ENCODE measurements around the gene OR4P4. TPM values are rescaled to one million over a fixed set of nuclear protein-coding genes. Genes with fewer than 3 reads are reported as not detected.

The OR4P4 gene
- not detected for total RNA-seq

DNA sequence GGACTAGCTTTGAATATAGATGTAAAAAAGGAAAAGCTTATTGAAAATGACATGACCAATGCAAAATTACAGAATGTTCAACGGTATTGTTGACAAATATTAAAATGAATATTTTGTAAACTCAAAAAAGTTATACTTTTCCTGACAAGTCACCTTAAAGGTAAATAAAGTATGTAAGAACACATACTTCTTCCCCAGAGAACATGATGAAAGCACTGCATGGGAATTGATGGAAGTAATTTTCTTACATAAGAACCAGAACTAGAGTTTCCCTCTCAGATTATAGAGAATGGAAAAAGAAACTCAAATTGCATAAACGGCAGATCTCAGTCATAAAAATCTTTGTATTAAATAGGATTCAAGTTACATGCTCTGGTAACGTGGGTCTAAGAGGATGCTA lies at the start of gene OR4P4:
Gene OR4P4 (plus strand): TSS at position 301 of the 400 bp plus-strand sequence.
- CTCF ChIA-PET, result no interaction called here
- POLR2A ChIA-PET, result no interaction called here

DNA sequence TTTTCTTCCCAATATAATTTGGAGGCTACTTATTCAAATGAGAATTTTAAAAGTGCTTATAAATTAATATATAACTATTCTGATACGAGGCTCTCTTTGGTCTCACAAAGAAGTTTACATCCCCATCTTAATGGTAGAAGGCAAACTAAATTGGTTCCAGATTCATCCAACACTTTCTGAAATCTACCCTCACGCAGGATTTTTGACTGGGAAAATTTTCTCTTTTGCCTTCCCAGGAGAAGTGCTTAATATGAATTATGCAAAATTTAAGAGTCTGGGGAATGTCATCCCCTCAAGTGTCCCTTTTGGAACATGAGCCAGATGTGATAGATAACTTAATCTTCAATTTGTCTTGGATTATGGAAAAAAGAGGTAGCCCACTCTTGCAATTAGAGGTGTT lies 27.4 kb upstream of the OR4P4 start, which contains the start of gene OR4C11:
Gene OR4C11 (minus strand): TSS at position 101 of the 400 bp plus-strand sequence. CDS start 3,272 bp downstream, outside the sequence.
- ChIA-PET POLR2A (no interaction called here), CTCF (no interaction called here)

DNA sequence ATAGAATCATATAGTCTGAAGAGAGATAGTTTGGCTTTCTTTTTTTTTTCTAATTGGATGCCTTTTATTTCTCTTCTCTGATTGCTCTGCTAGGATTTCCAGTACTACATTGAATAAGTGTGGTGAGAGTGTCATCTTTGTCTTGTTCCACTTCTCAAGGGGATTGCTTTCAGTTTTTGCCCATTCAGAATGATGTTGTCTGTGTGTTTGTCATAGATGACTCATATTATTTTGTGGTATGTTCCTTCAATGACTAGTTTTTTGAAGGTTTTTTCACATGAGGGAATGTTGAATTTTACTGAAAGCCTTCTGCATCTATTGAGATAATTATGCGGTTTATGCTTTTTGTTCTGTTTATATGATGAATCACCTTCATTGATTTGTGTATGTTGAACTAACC lies 10.4 kb upstream of the OR4P4 start:
- CTCF ChIA-PET, result no interaction called here
- POLR2A ChIA-PET, result no interaction called here

DNA sequence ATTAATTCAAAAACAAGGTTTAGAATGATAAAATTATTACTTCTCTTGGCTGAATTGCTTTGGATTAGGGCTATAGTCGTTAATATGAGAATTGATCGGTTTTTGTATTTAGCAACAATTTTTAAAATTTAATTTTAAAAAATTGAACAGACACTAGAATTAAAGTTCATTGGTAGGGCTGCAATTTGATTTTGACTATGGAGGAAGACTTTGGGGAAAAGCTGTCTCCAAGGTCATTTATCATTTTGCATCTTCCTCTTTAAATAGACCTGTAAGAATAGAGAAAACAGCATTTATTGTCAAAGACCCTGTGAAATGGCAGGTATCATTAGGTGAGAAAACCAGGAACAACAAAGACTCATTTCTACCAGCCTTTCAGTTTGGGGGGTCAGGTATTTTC lies 13.1 kb downstream of the OR4P4 start, which contains the start of gene OR4S2:
Gene OR4S2 (plus strand): TSS at position 301 of the 400 bp plus-strand sequence. CDS start 2,577 bp downstream, outside the sequence.
- ChIA-PET POLR2A (no interaction called here), CTCF (no interaction called here)

DNA sequence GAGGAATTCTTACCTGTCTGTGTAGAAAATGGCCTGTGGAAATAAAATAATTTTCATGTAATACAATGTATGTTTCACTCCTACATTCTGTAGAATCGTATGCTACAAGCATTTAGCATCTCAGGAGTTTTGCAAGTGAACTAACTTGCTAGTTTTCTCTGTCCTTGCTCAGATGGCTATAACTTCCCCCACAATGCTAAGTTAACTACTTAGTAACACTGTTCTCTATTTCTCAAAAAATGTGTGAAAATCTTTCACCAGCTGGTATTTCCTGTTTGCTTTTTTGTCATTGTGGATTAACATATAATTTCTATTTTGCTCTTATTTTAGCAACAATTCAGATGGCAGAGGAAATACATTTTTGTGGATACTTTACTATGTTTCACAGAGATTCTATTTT lies 17.6 kb downstream of the OR4P4 start:
- POLR2A ChIA-PET, result no interaction called here

DNA sequence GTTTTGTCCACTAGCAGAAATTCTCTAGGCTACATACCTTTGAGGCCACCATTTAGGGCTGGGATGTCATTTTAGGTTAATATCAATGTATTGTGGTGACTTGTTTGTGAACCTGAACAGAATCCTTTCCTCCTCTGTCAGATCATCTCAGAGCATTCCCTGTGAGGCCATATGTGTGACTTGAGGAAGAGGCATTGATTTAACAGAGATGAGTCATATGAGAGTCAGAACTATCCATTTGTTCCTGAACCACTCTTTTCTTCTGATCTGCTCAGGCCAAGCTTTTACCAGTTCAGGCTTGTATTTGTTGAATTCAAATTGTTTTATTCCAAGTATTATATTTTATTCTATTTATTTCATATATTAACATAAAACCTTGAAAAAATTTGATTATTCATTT lies 20.2 kb downstream of the OR4P4 start:
- CTCF ChIA-PET, result no interaction called here
- POLR2A ChIA-PET, result no interaction called here

More for the DNA sequence above, 17.6 kb downstream of the OR4P4 start:
- CTCF ChIA-PET, result no interaction called here

DNA sequence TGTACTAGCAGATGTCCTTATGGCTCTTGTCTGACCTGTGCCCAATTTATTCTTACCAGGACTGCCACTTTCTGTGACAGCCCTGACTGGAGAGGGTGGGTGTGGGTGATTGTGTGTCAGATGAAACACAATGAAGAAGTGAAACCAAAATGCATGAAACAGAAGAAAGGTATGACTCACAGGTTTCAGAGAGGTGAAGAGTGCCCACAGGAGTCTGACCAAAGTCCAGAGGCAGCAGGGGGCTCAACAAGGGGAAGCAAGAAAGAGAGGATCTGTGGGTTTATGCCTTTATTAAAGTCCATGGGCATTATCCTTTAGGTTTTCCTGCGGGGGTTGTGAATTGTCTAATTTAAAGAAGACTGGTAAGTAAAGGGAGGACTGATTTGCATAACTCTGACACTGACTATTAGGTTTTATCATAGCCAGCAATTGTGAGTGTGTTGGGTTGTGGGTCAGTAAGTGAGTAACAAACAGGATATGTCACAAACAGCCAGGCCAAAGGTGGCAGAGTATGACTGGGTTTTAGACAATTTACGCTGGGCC lies 23.2 kb downstream of the OR4P4 start:
- POLR2A ChIA-PET, result no interaction called here

DNA sequence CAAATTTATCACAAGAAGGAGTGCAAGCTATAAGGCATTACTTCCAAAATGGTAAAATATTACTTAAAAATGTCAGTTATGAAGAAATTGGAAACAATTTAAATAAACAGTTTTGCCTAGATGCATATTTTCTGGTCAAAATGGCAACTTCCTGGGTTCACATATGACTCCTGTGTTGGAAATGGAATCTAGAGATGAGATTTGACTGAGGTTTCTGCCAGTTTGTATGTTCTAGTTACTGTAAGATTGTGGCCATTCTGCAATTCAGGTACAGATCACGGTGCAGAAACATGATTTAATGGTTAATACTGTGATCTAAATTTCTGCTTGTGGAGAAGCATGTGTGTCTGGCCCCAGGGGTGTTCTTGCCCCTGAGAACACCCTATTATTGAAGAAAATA lies 23.7 kb downstream of the OR4P4 start:
- ChIA-PET POLR2A (no interaction called here), CTCF (no interaction called here)

More for the DNA sequence above, 23.2 kb downstream of the OR4P4 start:
- CTCF ChIA-PET, result no interaction called here

DNA sequence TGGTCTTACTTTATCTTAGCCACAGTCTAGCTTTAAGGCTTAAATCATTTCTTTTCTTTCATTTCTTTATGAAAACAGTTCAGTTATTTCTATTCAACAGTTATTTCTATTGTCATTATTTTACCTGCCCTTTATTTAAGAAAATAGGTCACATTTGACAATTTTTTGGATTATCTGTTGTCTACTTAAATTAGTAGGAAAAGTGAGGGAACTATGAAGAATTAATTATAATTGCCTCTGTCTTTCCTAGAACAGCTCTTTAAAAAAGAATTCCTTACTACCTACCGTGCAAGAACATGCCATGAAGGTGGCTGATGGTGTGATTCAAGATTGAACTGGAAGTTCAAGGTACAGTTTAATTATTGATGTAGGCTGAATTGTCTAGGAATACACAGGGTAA lies 27.0 kb downstream of the OR4P4 start, which contains the start of gene OR4C6:
Gene OR4C6 (plus strand): TSS at position 301 of the 400 bp plus-strand sequence. CDS start 2,966 bp downstream, outside the sequence.
- ChIA-PET POLR2A (no interaction called here), CTCF (no interaction called here)

DNA sequence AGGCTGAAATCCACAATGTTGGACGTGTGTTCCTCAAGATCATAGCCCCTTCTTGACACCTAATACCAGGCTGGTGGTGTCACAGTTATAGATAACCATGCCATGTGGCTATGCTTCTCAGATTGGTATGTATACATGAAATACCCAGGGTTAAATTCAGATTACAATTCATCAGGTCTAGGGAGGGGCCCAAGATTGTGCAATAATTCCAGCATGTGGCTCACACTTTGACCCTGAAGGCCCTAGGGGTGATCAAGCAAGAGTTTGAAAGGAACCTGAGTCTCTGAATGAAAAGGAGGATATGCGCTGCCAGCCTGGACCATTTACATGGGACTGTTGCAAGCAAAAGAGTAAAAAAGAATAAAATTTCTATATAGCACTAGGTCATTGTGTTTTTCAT lies 34.5 kb downstream of the OR4P4 start:
- ChIA-PET CTCF (no interaction called here), POLR2A (no interaction called here)

DNA sequence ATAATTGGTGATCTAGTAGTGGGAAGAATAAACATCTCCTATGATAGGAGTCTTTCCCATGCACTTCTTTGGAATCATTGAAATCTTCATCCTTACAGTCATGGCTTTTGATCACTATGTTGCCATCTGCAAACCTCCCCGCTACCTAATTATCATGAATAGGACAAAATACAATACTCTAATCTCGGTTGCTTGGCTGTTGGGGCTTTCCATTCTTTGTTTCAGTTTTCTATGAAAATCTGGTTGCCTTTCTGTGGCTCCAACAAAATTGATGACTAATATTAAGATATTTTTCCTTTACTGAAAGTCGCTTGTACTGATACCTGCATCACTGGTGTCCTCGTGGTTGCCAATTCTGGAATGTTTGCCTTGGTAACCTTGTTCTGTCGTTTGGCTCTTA lies 38.9 kb downstream of the OR4P4 start:
- POLR2A ChIA-PET, result no interaction called here

More for the DNA sequence above, 38.9 kb downstream of the OR4P4 start:
- CTCF ChIA-PET, result no interaction called here

Other genes with a start within 250 kb of the OR4P4 start
- not detected for gene OR4C15, start 80.6 kb upstream of the OR4P4 start, total RNA-seq
- not detected for gene OR4C16, start 63.0 kb upstream of the OR4P4 start, total RNA-seq
- gene OR4C11, start 27.5 kb upstream of the OR4P4 start, total RNA-seq, result not detected
- not detected for gene OR4S2, start 13.2 kb downstream of the OR4P4 start, total RNA-seq
- not detected for gene OR4C6, start 27.1 kb downstream of the OR4P4 start, total RNA-seq
- gene OR5D13, start 138.3 kb downstream of the OR4P4 start, total RNA-seq, result not detected
- not detected for gene OR5D14, start 160.4 kb downstream of the OR4P4 start, total RNA-seq
- not detected for gene OR5L1, start 176.3 kb downstream of the OR4P4 start, total RNA-seq
- not detected for gene OR5D18, start 184.5 kb downstream of the OR4P4 start, total RNA-seq
- not detected for gene OR5L2, start 192.1 kb downstream of the OR4P4 start, total RNA-seq
- gene OR5D16, start 203.6 kb downstream of the OR4P4 start, total RNA-seq, result not detected
- gene TRIM51, start 248.2 kb downstream of the OR4P4 start, total RNA-seq, result not detected